ENCODE results near the gene CAMTA1. TPM values are rescaled to one million over a fixed set of nuclear protein-coding genes. Genes with fewer than 3 reads are reported as not detected.

Gene CAMTA1
- total RNA-seq, 1 donor from 2014 or later = 63.8 TPM

DNA sequence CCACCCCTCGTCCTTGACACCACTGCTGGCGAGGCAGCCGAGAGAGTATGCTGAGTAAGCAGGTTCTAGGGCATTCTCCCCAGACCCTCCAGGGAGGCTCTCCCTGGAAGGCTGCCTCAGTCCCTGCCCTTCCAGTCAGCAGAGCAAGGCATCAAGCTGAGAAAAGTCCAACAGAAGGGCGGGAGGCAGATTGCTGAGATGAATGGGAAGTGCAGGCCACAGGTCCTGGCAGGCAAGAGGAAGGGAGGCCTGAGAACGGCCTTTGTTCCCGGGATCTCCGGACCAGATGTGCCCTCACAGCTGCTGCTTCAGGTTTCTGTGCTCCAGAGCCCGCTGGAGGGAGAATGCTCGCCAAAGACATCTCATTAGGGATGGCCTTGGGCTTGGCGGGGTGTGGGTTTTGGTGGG, 715.8 kb downstream of the CAMTA1 start:
- no peak for DNase-seq (ENCODE audit: low spot score)
- H3K27me3 Mint-ChIP-seq (ENCODE audit: low read depth) = no peaks in the 10 kb centered on the region
- no peak overlapping the region for H3K27ac Mint-ChIP-seq (ENCODE audit: unreplicated experiment)
- TF ChIP-seq, protein P1, sequence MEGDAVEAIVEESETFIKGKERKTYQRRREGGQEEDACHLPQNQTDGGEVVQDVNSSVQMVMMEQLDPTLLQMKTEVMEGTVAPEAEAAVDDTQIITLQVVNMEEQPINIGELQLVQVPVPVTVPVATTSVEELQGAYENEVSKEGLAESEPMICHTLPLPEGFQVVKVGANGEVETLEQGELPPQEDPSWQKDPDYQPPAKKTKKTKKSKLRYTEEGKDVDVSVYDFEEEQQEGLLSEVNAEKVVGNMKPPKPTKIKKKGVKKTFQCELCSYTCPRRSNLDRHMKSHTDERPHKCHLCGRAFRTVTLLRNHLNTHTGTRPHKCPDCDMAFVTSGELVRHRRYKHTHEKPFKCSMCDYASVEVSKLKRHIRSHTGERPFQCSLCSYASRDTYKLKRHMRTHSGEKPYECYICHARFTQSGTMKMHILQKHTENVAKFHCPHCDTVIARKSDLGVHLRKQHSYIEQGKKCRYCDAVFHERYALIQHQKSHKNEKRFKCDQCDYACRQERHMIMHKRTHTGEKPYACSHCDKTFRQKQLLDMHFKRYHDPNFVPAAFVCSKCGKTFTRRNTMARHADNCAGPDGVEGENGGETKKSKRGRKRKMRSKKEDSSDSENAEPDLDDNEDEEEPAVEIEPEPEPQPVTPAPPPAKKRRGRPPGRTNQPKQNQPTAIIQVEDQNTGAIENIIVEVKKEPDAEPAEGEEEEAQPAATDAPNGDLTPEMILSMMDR (IDR thresholded peaks at IDR 0.05) = no peak
- no peaks in the 10 kb centered on the region for H3K9me3 Mint-ChIP-seq (ENCODE audit: low read depth)
- no peak overlapping the region for H3K4me3 Mint-ChIP-seq (ENCODE audit: unreplicated experiment)
- H3K4me1 Mint-ChIP-seq (ENCODE audit: low read depth) = no peaks in the 10 kb centered on the region
- H3K36me3 Mint-ChIP-seq (ENCODE audit: low read depth) = no peaks in the 10 kb centered on the region

DNA sequence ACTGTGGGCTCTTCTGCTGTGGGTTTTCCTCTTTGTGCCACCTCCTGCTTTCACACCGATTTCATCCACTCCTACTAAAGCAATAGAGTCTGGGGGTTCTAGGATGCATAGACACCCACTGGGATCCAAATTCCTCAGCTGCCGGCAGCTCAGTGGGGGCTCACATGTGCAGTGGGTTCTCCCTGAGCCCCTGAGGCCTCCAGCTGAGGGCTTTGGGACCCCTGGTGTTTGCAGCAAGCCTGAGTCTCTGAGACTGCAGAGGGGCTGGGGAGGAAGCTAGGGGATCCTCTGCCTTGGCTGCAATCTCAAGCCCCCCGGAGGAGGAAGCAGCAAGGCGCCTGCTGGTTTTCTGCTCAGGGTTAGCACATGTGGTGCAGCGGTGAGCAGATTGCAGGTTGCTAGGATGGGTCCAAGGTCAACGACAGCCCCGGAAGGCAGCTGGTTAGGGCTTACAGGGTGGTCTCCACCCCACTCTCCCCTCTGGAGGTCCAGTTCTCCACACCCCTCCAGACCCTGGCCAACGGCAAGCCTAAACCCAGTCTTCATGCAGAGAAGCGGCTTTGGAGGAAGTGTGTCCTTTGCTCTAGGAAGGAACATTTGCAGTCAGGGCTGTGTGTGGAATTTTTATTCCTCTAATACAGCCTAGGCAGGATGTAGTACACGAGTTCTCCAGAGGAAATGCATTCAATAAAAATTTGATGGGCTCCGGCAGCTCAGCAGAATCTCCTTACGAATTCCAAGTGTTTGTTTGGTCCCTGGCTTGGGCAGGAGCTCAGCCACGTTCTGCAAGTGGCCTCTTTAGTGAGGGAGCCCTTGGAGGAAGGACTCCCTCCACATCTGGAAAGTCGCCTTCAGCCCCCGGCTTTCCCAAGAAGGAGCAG, 716.7 kb downstream of the CAMTA1 start:
- Mint-ChIP-seq H3K4me1 (ENCODE audit: low read depth) (no peaks in the 10 kb centered on the region), H3K9me3 (ENCODE audit: low read depth) (no peaks in the 10 kb centered on the region), H3K4me3 (ENCODE audit: unreplicated experiment) (no peak overlapping the region), H3K27me3 (ENCODE audit: low read depth) (no peaks in the 10 kb centered on the region), H3K36me3 (ENCODE audit: low read depth) (no peaks in the 10 kb centered on the region), H3K27ac (ENCODE audit: unreplicated experiment) (no peak overlapping the region)
- no peak for DNase-seq (ENCODE audit: low spot score)
- TF ChIP-seq, protein P1 (IDR thresholded peaks at IDR 0.05) = no peak

DNA sequence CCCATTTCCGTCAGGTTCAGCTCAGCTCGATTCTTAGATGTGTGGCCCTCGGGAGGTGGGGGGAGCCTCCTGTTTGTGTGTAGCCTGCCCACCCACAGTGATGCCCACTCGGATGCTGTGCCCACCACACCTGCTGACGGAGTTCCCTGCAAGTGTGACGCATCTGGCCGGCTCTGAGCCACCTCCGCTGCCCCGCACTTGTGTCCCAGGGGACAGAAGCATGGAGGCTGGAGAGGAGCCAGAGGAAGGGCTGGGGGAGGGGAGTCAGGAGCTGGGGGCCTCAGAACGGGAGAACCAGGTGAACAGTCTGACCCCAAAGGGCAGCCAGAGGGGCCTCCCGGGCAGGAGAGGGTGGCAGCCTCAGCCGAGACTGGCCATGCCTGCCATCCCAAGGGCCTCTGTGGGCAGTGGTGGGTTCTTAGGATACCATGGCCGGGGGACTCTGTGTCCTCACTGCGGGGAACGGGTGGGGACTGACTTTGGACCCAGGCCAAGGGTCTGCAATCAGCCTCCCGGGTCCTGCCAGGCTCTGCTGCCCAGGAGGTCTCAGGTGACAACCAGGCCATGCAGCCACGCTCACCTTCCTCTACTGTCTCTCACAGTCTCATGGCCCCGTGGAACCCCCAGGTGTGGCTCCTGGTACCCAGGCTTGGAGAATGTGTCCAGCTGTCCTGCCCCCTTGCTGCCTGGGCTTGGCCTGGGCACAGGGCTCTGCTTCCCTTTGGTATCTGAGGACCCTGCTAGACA, 718.6 kb downstream of the CAMTA1 start:
- TF ChIP-seq, protein P1 (IDR thresholded peaks at IDR 0.05) = no peak
- no peaks in the 10 kb centered on the region for H3K9me3 Mint-ChIP-seq (ENCODE audit: low read depth)
- H3K4me3 Mint-ChIP-seq (ENCODE audit: unreplicated experiment) = no peak overlapping the region
- no peak overlapping the region for H3K27ac Mint-ChIP-seq (ENCODE audit: unreplicated experiment)
- DNase-seq (ENCODE audit: low spot score) = no peak
- no peaks in the 10 kb centered on the region for H3K27me3 Mint-ChIP-seq (ENCODE audit: low read depth)
- no peaks in the 10 kb centered on the region for H3K36me3 Mint-ChIP-seq (ENCODE audit: low read depth)
- no peaks in the 10 kb centered on the region for H3K4me1 Mint-ChIP-seq (ENCODE audit: low read depth)

DNA sequence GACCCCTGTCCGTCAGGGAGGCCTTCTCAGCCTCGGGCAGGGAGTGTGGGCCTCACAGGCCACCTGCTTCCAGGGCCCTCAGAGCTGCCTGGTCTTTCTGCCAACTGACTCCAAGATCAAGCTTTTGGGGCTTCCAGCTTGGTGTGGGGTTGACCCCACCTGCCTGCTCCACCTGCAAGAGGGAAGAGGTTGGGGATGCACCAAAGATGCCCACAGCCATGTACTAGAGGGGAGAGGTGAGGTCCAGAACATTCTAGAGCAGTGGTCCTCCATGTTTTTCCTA, 719.1 kb downstream of the CAMTA1 start:
- Mint-ChIP-seq H3K4me3 (ENCODE audit: unreplicated experiment) (no peak overlapping the region), H3K27me3 (ENCODE audit: low read depth) (no peaks in the 10 kb centered on the region)
- no peak for DNase-seq (ENCODE audit: low spot score)

More for the DNA sequence above, 719.1 kb downstream of the CAMTA1 start:
- TF ChIP-seq, protein P1 (IDR thresholded peaks at IDR 0.05) = no peak
- no peaks in the 10 kb centered on the region for H3K4me1 Mint-ChIP-seq (ENCODE audit: low read depth)
- no peak overlapping the region for H3K27ac Mint-ChIP-seq (ENCODE audit: unreplicated experiment)
- no peaks in the 10 kb centered on the region for H3K9me3 Mint-ChIP-seq (ENCODE audit: low read depth)
- H3K36me3 Mint-ChIP-seq (ENCODE audit: low read depth) = no peaks in the 10 kb centered on the region
